Lower leg skin (tissue), 3 donors: ENCODE data around the gene THRA.

Experiments used
- POLR2A ChIP-seq, 2 donors: fragments of 450-650 bp; IDR thresholded peaks; one replicate each; pipeline ENCODE4 v1.6.1; 2016 to 2017; ENCODE audit warnings: antibody characterized with exemption in 2 of 2, mild to moderate bottlenecking in 1 of 2, moderate library complexity in 1 of 2
- TF ChIP-seq, protein P1 (sequence below), 3 donors: fragments of 450-650 bp; IDR thresholded peaks; one replicate each; pipeline ENCODE4 v1.5.1; 2016; ENCODE audit warnings: antibody characterized with exemption in 3 of 3, mild to moderate bottlenecking in 3 of 3, moderate library complexity in 2 of 3

DNA sequence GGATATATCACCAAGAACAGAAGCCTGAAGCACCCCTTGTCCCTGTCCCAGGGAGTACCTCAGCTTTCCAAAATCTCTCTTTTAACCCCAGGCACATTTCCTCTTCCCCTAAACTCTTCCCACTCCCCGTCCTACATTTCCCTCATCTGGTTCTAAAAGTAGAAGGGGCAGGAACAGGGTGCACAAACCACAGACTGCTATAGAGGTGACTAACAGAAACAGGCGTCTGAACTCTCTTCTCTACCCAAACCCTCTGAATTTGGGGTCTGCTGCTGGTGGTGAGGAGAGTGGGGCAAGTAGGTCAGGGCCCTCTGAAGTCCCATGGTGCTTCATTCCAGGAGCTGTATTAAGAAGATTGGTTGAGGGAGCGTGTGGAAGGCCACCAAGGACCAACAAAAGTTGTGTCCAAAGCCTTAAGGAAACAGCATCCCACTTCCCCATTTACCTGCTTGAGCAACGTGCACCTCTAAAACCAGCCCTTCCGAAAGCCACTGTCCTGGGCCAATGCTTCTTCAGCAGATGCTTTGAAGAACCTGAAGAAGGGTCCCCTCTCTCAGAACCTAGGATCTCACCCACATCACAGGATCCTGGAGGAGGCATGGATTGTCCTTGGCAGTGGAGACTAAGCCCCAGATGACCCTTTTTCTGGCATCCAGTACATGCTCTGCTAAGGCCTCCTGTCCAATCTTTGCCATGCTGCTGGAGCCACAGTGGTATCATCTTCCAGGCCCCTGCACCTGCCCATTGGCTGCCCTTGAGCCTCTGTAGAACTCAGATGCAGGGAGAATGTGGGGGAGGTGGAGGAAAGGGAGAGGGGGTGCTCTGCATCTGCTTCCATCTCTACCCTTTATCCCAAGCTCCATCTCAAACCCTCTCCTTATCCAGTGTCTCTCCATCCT lies 43.3 kb downstream of the THRA start:
- TF ChIP-seq, protein P1, sequence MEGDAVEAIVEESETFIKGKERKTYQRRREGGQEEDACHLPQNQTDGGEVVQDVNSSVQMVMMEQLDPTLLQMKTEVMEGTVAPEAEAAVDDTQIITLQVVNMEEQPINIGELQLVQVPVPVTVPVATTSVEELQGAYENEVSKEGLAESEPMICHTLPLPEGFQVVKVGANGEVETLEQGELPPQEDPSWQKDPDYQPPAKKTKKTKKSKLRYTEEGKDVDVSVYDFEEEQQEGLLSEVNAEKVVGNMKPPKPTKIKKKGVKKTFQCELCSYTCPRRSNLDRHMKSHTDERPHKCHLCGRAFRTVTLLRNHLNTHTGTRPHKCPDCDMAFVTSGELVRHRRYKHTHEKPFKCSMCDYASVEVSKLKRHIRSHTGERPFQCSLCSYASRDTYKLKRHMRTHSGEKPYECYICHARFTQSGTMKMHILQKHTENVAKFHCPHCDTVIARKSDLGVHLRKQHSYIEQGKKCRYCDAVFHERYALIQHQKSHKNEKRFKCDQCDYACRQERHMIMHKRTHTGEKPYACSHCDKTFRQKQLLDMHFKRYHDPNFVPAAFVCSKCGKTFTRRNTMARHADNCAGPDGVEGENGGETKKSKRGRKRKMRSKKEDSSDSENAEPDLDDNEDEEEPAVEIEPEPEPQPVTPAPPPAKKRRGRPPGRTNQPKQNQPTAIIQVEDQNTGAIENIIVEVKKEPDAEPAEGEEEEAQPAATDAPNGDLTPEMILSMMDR (IDR thresholded peaks at IDR 0.05): no peak
- no peak for TF ChIP-seq POLR2A (IDR thresholded peaks at IDR 0.05)
